GM12873 (cell line): ENCODE measurements around the gene USP36.

Experiments used
- CTCF ChIP-seq: IDR thresholded peaks from 2 replicates; pipeline ENCODE4 v1.5.1; 2012; ENCODE audit warnings: low read depth, mild to moderate bottlenecking, moderate library complexity, low read length, control low read depth; ENCODE audit not compliant: insufficient read depth; ENCODE audit errors: missing control alignments

The USP36 gene

GRCh38 chr17:78839762-78840529, 668 bp downstream of the USP36 start:
- no peak for TF ChIP-seq CTCF

- no peak for TF ChIP-seq CTCF
These were observed 1.3 kb downstream of the USP36 start for GRCh38 chr17:78839235-78839761.

GRCh38 chr17:78838574-78839005, 2.0 kb downstream of the USP36 start:
- no peak for TF ChIP-seq CTCF

- TF ChIP-seq CTCF, result no peak
These were observed 4.1 kb downstream of the USP36 start for GRCh38 chr17:78836420-78837021.

- TF ChIP-seq CTCF, result no peak
These were observed 6.0 kb downstream of the USP36 start for GRCh38 chr17:78834571-78834970.

GRCh38 chr17:78832541-78832810, 8.1 kb downstream of the USP36 start:
- no peak for TF ChIP-seq CTCF

- no peak for TF ChIP-seq CTCF
These were observed 8.7 kb downstream of the USP36 start for GRCh38 chr17:78831688-78832540.
